PFSK-1 (cell line): ENCODE measurements around the gene WDR70. TPM values are rescaled to one million over a fixed set of nuclear protein-coding genes. Genes with fewer than 3 reads are reported as not detected.

Experiments
- FOXP2 ChIP-seq: optimal IDR thresholded peaks from 2 replicates; pipeline ENCODE3; 2011; ENCODE audit warnings: borderline replicate concordance, control low read depth, inconsistent platforms; ENCODE audit not compliant: insufficient read depth; ENCODE audit errors: extremely low read length, extremely low read depth
- POLR2AphosphoS5 ChIP-seq: IDR thresholded peaks from 2 replicates; pipeline ENCODE4 v1.6.1; 2012; ENCODE audit warnings: low read depth, mild to moderate bottlenecking, control low read depth, low read length, moderate library complexity
- SIN3A ChIP-seq: IDR thresholded peaks from 2 replicates; pipeline ENCODE4 v1.6.1; 2012; ENCODE audit warnings: mild to moderate bottlenecking, low read length, moderate library complexity, borderline replicate concordance; ENCODE audit not compliant: insufficient read depth
- TAF1 ChIP-seq: IDR thresholded peaks from 2 replicates; pipeline ENCODE4 v1.6.1; 2012; ENCODE audit warnings: low read length, control low read depth, borderline replicate concordance; ENCODE audit not compliant: insufficient read depth
- polyA plus RNA-seq: library from polyadenylated mRNA; unstranded; fragments of >200 nt; gene quantifications from one replicate; pipeline ENCODE4 v1.2.1, GENCODE V29; 2012; ENCODE audit warnings: low read depth, missing spikeins; ENCODE audit not compliant: insufficient read length
- TF ChIP-seq, protein P1 (sequence below), 2 experiments: IDR thresholded peaks; 2 replicates each; pipeline versions ENCODE4 v1.6.1 to v1.8.0; 2011 to 2012; ENCODE audit warnings: low read depth in 2 of 2, low read length in 2 of 2, control low read depth in 1 of 2, inconsistent platforms in 1 of 2, mild to moderate bottlenecking in 1 of 2, moderate library complexity in 1 of 2; ENCODE audit not compliant: insufficient read depth in 1 of 2

The WDR70 gene
- polyA plus RNA-seq: 32.8 TPM

DNA sequence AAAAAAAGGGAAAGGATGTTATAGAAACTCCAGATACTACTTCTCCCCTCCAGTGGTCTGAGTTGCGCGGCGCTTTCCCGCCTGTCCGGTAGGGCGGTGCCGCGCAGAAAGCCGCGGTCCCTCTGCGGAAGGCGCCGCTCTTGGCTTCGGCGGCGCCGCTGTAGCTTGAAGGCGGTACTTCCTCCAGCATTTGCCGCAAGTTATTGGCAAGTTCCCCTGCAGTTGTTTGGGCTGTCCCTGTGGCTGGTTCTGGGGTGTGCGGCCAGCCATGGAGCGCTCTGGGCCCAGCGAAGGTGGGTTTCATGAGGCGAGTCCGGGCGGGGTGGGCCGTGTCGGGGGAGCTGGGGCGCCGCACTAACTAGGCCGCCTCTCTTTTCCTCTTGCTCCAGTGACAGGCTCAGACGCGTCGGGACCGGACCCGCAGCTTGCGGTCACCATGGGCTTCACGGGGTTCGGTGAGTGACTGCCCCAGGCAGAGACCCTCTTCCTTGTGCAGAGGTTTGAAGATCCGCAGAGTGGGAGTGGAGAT is at the start of gene WDR70:
WDR70 (plus strand) TSS at position 219 of the 529 bp plus-strand sequence; CDS start at position 269, 50 bp downstream.
- TF ChIP-seq, protein P1, sequence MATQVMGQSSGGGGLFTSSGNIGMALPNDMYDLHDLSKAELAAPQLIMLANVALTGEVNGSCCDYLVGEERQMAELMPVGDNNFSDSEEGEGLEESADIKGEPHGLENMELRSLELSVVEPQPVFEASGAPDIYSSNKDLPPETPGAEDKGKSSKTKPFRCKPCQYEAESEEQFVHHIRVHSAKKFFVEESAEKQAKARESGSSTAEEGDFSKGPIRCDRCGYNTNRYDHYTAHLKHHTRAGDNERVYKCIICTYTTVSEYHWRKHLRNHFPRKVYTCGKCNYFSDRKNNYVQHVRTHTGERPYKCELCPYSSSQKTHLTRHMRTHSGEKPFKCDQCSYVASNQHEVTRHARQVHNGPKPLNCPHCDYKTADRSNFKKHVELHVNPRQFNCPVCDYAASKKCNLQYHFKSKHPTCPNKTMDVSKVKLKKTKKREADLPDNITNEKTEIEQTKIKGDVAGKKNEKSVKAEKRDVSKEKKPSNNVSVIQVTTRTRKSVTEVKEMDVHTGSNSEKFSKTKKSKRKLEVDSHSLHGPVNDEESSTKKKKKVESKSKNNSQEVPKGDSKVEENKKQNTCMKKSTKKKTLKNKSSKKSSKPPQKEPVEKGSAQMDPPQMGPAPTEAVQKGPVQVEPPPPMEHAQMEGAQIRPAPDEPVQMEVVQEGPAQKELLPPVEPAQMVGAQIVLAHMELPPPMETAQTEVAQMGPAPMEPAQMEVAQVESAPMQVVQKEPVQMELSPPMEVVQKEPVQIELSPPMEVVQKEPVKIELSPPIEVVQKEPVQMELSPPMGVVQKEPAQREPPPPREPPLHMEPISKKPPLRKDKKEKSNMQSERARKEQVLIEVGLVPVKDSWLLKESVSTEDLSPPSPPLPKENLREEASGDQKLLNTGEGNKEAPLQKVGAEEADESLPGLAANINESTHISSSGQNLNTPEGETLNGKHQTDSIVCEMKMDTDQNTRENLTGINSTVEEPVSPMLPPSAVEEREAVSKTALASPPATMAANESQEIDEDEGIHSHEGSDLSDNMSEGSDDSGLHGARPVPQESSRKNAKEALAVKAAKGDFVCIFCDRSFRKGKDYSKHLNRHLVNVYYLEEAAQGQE (IDR thresholded peaks at IDR 0.05; ENCODE audit: insufficient read depth in 1 of 2, low read depth in 2 of 2, low read length in 2 of 2): peak in 1 of 2 experiments; percentile 50; a peak in 1 of 4 replicates
- TF ChIP-seq POLR2AphosphoS5 (peak; percentile 64; the same call in 1 of the 2 replicates), SIN3A (0 out of 2 replicates have a peak, but pooled peaks have one; percentile 49), TAF1 (peak; percentile 83; the same call in 1 of the 2 replicates)

DNA sequence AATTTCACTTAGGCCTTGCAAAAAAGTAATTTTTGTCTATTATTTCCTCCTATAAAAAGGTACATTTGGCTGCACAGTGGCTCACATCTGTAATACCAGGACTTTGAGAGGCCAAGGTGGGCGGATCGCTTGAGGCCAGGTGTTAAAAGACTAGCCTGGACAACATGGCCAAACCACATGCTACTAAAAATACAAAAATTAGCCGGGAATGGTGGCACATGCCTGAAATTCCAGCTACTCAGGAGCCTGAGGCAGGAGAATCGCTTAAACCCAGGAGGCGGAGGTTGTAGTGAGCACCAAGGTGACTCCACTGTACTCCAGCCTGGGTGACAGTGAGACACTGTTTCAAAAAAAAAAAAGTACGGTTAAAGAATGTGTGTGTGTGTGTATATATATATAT is 24.0 kb upstream of the WDR70 start:
- TF ChIP-seq TAF1 (no peak), POLR2AphosphoS5 (no peak), SIN3A (no peak), FOXP2 (no peak)
- TF ChIP-seq, protein P1 (IDR thresholded peaks at IDR 0.05; ENCODE audit: insufficient read depth in 1 of 2, low read depth in 2 of 2, low read length in 2 of 2): no peak

DNA sequence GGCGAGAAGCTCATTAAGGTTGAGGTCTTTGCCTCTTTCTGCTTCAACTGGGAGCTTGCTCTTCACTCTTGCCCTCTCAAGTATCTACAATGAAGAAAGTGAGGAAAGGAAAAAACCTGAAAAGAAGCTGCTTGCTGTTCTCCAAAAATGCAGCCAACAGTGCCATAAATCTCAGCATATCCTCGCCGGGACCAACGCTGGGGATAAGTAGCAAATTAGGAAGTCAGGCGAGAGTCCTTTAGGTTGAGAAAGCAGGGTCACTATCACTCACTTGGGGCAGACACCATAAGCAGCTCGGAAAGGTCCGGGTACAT is 8.6 kb upstream of the WDR70 start:
- TF ChIP-seq FOXP2 (no peak), SIN3A (no peak), POLR2AphosphoS5 (no peak), TAF1 (no peak)
- TF ChIP-seq, protein P1 (IDR thresholded peaks at IDR 0.05; ENCODE audit: insufficient read depth in 1 of 2, low read depth in 2 of 2, low read length in 2 of 2): no peak

DNA sequence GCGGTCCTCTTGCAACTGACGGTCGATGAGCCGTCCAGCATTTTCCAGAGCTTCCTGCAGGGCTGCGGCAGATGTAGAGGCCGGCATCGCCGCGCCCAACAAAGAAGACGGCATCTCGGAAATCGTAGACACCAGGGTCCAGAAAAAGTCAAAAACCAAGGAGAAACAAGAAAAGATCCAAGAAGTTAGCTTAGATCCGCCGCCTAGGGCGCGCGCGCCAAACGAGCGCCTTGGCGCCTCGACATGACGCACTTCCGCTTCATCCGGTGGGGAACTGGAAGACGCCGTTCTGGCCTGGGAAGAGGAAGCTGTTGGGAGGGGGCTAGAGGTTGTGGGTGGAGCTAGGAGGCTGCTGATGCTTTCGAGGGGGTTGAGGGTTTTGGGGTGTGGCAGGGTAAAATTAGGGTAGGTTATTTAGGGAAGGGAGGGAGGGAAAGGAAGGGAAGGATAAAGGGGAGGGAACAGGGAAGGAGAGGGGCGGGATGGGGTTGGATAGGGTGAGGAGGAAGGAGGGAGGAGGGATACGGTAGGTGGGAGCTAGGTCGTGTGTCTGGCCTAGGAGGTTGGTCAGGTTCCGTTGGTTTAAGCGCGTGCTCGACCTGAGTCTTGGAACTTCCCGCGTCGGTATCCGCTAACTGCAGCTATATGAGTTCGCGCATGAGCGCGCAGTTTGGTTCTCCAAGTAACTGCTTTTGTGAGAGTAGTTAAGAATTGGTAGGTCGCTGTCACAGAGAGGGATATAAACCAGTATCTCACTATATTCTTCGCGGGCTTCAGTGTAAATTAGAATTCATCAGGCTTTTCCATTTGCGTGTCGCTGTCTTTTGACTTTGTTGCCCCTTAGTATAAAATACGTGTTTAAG is 8.0 kb upstream of the WDR70 start, which contains the start of gene NUP155:
NUP155 (minus strand) TSS at position 243 of the 863 bp plus-strand sequence; CDS start at position 114, 129 bp downstream.
- TF ChIP-seq TAF1: peak; percentile 56; the same call in 1 of the 2 replicates
- TF ChIP-seq, protein P1 (IDR thresholded peaks at IDR 0.05; ENCODE audit: insufficient read depth in 1 of 2, low read depth in 2 of 2, low read length in 2 of 2): no peak
- 0 out of 2 replicates have a peak, but pooled peaks have one; percentile 71 for TF ChIP-seq SIN3A
- TF ChIP-seq FOXP2: no peak
- TF ChIP-seq POLR2AphosphoS5: peak; percentile 86
